SK-N-SH (cell line): ENCODE measurements around the gene ANO4. TPM values are rescaled to one million over a fixed set of nuclear protein-coding genes. Genes with fewer than 3 reads are reported as not detected.
A peak's percentile ranks its signal among the peaks of the same experiment; 100 is the strongest.

Source experiments
- CTCF ChIA-PET: fragments of 300-600, 350-600 bp; formaldehyde crosslinking; extraction: SDS; loops from one replicate; lab custom pipeline; 2021; lab: Yijun Ruan, JAX
- POLR2A ChIA-PET: fragments of 350-600 bp; sonication (Branson Sonifier 250); formaldehyde crosslinking; extraction: SDS; loops from one replicate; lab custom pipeline; 2020; ENCODE audit warnings: antibody characterized with exemption, inconsistent platforms; lab: Yijun Ruan, JAX
- DNase-seq: peaks from one replicate; pipeline ENCODE4 v3.0.0; 2012
- H2AFZ ChIP-seq: fragments of 200-600 bp; sonication (generic); 2 replicates; pipeline ENCODE4 v1.8.1; 2016; ENCODE audit warnings: antibody characterized with exemption, mild to moderate bottlenecking, low read depth
- H3F3A ChIP-seq: fragments of 200-600 bp; sonication (generic); replicated peaks from 2 replicates; pipeline ENCODE3; 2016; ENCODE audit warnings: antibody characterized with exemption, mild to moderate bottlenecking; ENCODE audit not compliant: insufficient read depth
- H3K27ac ChIP-seq, 2 experiments: fragments of 200-500 bp in 1 of 2; fragments of 200-600 bp in 1 of 2; sonication (Bioruptor generic) in 1 of 2; sonication (generic), shearing (Covaris generic) in 1 of 2; 2 replicates each; pipeline versions ENCODE4 v1.5.1 to v1.6.1; 2014 to 2016; ENCODE audit warnings: low read depth in 2 of 2, inconsistent platforms in 1 of 2, low read length in 1 of 2, mild to moderate bottlenecking in 1 of 2, mixed read lengths in 1 of 2
- H3K27me3 ChIP-seq: fragments of 200-600 bp; sonication (generic), shearing (Covaris generic); 2 replicates; pipeline ENCODE4 v1.6.1; 2016; ENCODE audit warnings: mixed run types; ENCODE audit not compliant: insufficient read depth
- H3K36me3 ChIP-seq, 2 experiments: fragments of 200-500 bp in 1 of 2; fragments of 200-600 bp in 1 of 2; sonication (Bioruptor generic) in 1 of 2; sonication (generic) in 1 of 2; replicated peaks in 1 of 2; 2 replicates each; pipeline versions ENCODE3 to v1.5.1; 2014 to 2016; ENCODE audit warnings: low read length in 1 of 2, mild to moderate bottlenecking in 1 of 2; ENCODE audit not compliant: insufficient read depth in 2 of 2, control insufficient read depth in 1 of 2
- H3K4me1 ChIP-seq, 2 experiments: fragments of 200-500 bp in 1 of 2; fragments of 200-600 bp in 1 of 2; sonication (Bioruptor generic) in 1 of 2; sonication (generic), shearing (Covaris generic) in 1 of 2; 2 replicates each; pipeline versions ENCODE4 v1.5.1 to v1.6.1; 2014 to 2016; ENCODE audit warnings: low read depth in 1 of 2, low read length in 1 of 2, mixed run types in 1 of 2; ENCODE audit not compliant: insufficient read depth in 2 of 2, control insufficient read depth in 1 of 2
- H3K4me2 ChIP-seq: fragments of 200-600 bp; sonication (generic), shearing (Covaris generic); 2 replicates; pipeline ENCODE4 v1.6.1; 2017; ENCODE audit warnings: mixed run types
- H3K4me3 ChIP-seq, 2 experiments: fragments of 200-500 bp in 1 of 2; fragments of 200-600 bp in 1 of 2; sonication (Bioruptor generic) in 1 of 2; sonication (generic), shearing (Covaris generic) in 1 of 2; 2 replicates each; pipeline versions ENCODE4 v1.5.1 to v1.8.1; 2014 to 2016; ENCODE audit warnings: low read depth in 2 of 2, inconsistent platforms in 1 of 2, low read length in 1 of 2, mild to moderate bottlenecking in 1 of 2, mixed read lengths in 1 of 2, moderate library complexity in 1 of 2
- H3K79me2 ChIP-seq: fragments of 200-600 bp; sonication (generic); 2 replicates; pipeline ENCODE4 v1.8.1; 2017; ENCODE audit warnings: mild to moderate bottlenecking; ENCODE audit not compliant: insufficient read depth
- H3K9ac ChIP-seq: fragments of 200-600 bp; sonication (generic); 2 replicates; pipeline ENCODE4 v1.6.1; 2017; ENCODE audit warnings: mixed run types
- H3K9me2 ChIP-seq: fragments of 200-600 bp; sonication (generic); 2 replicates; pipeline ENCODE4 v1.6.1; 2017; ENCODE audit warnings: mixed run types
- H3K9me3 ChIP-seq: fragments of 200-600 bp; sonication (generic); 2 replicates; pipeline ENCODE4 v1.6.1; 2017; ENCODE audit warnings: mixed run types, mild to moderate bottlenecking, moderate library complexity
- H4K20me1 ChIP-seq: fragments of 200-600 bp; sonication (generic); 2 replicates; pipeline ENCODE4 v1.6.1; 2017; ENCODE audit warnings: mild to moderate bottlenecking, mixed run types; ENCODE audit not compliant: insufficient read depth
- FOSL2 ChIP-seq: IDR thresholded peaks from 2 replicates; pipeline ENCODE4 v1.4.0; 2012; ENCODE audit warnings: low read depth, mild to moderate bottlenecking, moderate library complexity, borderline replicate concordance
- FOXJ3 ChIP-seq: sonication (generic); formaldehyde crosslinking; IDR thresholded peaks from 2 replicates; pipeline ENCODE4 v1.5.1; 2020; ENCODE audit warnings: mild to moderate bottlenecking, missing genetic modification reagents
- FOXM1 ChIP-seq: IDR thresholded peaks from 2 replicates; pipeline ENCODE4 v1.4.0; 2012; ENCODE audit warnings: low read depth, mild to moderate bottlenecking
- JUND ChIP-seq: IDR thresholded peaks from 2 replicates; pipeline ENCODE4 v1.4.0; 2012
- MAX ChIP-seq: IDR thresholded peaks from 2 replicates; pipeline ENCODE4 v1.4.0; 2012; ENCODE audit warnings: low read depth
- RCOR1 ChIP-seq: fragments of 150-350 bp; IDR thresholded peaks from 2 replicates; pipeline ENCODE4 v1.6.1; 2017; ENCODE audit warnings: antibody characterized with exemption, low read length
- RFX5 ChIP-seq: IDR thresholded peaks from 2 replicates; pipeline ENCODE4 v1.6.1; 2012; ENCODE audit warnings: mild to moderate bottlenecking, improper control_type of control experiment, low read length
- RXRA ChIP-seq: IDR thresholded peaks from 2 replicates; pipeline ENCODE4 v1.4.0; 2012; ENCODE audit warnings: low read depth, mild to moderate bottlenecking, borderline replicate concordance
- TAF1 ChIP-seq: IDR thresholded peaks from 2 replicates; pipeline ENCODE4 v1.6.1; 2012; ENCODE audit warnings: low read depth, mild to moderate bottlenecking, low read length, moderate library complexity, borderline replicate concordance
- WGBS: methylation state at CpG from one replicate; pipeline ENCODE4 v1.1.6; 2017; ENCODE audit warnings: low lambda C conversion rate; 5-methylcytosine and 5-hydroxymethylcytosine counted together
- polyA plus RNA-seq, 3 experiments: library from polyadenylated mRNA; depleted of rRNA; stranded (reverse); fragments of >200 nt; gene quantifications; 2 replicates each; pipeline ENCODE4 v1.2.3, GENCODE V29; 2012
- TF ChIP-seq, protein P1 (sequence below): IDR thresholded peaks from 2 replicates; pipeline ENCODE4 v1.4.0; 2012; ENCODE audit warnings: low read depth, borderline replicate concordance

Gene ANO4
- polyA plus RNA-seq, 1 of the 3 experiments (the other 2 are of a cell fraction) = 9.4 TPM

DNA sequence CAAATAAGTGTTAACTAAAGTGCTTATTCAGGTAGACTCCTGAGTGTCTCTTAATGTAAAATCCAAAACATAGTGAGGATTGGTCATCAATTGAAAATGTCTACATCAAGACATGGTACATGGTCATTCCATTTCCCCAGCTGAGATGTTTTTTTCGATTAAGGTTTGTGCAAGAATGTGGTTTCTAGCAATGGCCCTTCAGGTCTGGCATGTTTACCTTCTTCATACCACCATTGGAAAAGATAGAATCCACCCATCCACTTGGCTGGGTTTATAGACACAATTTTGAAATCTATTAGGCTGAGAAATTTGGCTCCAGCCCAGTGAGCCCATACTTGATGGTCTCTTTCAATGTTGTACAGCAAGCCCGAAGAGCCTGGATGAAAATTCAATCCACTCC, 145.9 kb downstream of the ANO4 start:
- Histone ChIP-seq H3K79me2 (no peaks in the 10 kb centered on the region), H3K9ac (no peak overlapping the region), H3K4me2 (no peak overlapping the region), H3K36me3 (no peaks in the 10 kb centered on the region), H4K20me1 (no peaks in the 10 kb centered on the region), H2AFZ (no peak overlapping the region), H3K9me2 (no peaks in the 10 kb centered on the region), H3K4me3 (no peak overlapping the region), H3K9me3 (no peaks in the 10 kb centered on the region), H3K4me1 (no peaks in the 10 kb centered on the region), H3K27ac (no peak overlapping the region), H3F3A (no peaks in the 10 kb centered on the region), H3K27me3 (no peaks in the 10 kb centered on the region)
- ChIA-PET POLR2A (no interaction called here), CTCF (no interaction called here)
- TF ChIP-seq FOXM1 (no peak), TAF1 (no peak), RCOR1 (no peak), RXRA (no peak), RFX5 (no peak)
- TF ChIP-seq, protein P1, sequence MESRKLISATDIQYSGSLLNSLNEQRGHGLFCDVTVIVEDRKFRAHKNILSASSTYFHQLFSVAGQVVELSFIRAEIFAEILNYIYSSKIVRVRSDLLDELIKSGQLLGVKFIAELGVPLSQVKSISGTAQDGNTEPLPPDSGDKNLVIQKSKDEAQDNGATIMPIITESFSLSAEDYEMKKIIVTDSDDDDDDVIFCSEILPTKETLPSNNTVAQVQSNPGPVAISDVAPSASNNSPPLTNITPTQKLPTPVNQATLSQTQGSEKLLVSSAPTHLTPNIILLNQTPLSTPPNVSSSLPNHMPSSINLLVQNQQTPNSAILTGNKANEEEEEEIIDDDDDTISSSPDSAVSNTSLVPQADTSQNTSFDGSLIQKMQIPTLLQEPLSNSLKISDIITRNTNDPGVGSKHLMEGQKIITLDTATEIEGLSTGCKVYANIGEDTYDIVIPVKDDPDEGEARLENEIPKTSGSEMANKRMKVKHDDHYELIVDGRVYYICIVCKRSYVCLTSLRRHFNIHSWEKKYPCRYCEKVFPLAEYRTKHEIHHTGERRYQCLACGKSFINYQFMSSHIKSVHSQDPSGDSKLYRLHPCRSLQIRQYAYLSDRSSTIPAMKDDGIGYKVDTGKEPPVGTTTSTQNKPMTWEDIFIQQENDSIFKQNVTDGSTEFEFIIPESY = no peak
- WGBS = 55% methylated on average over 2 of the region's 2 CpGs
- DNase-seq = no peak

DNA sequence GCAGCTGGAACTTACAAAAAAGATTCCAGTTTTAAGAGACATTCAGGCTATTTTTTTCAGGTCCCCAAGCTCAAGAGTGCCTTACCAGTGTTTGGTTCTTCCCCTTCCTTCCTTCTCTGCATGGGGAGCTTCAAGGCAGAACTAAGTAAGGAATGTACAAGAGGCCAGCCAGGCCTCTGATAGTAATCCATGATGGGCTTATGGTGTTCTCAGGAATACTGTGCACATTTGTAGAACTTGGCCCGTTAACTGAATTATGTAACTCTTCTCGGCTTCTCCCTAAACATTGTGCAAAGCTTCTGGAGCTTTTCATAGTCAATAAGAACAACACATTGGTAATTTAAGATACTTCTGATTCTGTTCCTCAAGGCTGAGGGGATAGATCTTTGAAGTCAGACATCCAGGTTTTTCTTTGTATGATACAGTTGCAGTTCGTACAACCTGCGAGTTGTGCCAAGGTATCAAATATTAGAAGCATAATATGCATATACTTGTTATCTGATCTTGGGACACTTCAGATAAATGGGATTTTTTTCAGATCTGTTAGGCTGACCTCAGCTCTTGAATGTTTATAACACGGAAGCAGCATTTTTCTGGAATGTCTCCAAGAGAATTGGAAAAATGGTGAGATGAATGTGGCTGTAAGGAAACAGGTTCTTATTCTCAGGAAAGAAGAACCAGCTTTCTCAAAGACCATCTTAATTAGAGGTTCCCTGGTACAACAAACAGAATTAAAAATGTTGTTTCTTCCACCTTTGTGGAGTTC, 148.6 kb downstream of the ANO4 start:
- POLR2A ChIA-PET = no interaction called here
- no peaks in the 10 kb centered on the region for H4K20me1 ChIP-seq
- peak overlapping the region; percentile 28 to 32; a peak in 3 of 4 replicates for H3K27ac ChIP-seq
- H3K27me3 ChIP-seq = no peaks in the 10 kb centered on the region
- H2AFZ ChIP-seq = no peak overlapping the region
- H3K4me2 ChIP-seq = no peak overlapping the region
- H3K9me3 ChIP-seq = no peaks in the 10 kb centered on the region
- H3K4me3 ChIP-seq = no peak overlapping the region
- 69% methylated on average over 5 of the region's 5 CpGs for WGBS
- H3F3A ChIP-seq = no peaks in the 10 kb centered on the region
- no peak overlapping the region for H3K9ac ChIP-seq
- no peaks in the 10 kb centered on the region for H3K79me2 ChIP-seq
- H3K36me3 ChIP-seq = no peaks in the 10 kb centered on the region
- CTCF ChIA-PET = no interaction called here
- no peak for DNase-seq
- 0 out of 2 replicates have a peak, but pooled peaks have one; percentile 12 for TF ChIP-seq JUND
- no peak for TF ChIP-seq FOXJ3 (CRISPR knock-in tag)
- TF ChIP-seq MAX = no peak
- TF ChIP-seq FOSL2 = 0 out of 2 replicates have a peak, but pooled peaks have one; percentile 2
- no peaks in the 10 kb centered on the region for H3K4me1 ChIP-seq
- no peaks in the 10 kb centered on the region for H3K9me2 ChIP-seq
